ENCODE measurements around the gene KCMF1. TPM values are rescaled to one million over a fixed set of nuclear protein-coding genes. Genes with fewer than 3 reads are reported as not detected.

KCMF1 gene
- polyA plus RNA-seq, 2 of the 4 experiments (the other 2 are of a cell fraction): 77.8 to 221 TPM

DNA sequence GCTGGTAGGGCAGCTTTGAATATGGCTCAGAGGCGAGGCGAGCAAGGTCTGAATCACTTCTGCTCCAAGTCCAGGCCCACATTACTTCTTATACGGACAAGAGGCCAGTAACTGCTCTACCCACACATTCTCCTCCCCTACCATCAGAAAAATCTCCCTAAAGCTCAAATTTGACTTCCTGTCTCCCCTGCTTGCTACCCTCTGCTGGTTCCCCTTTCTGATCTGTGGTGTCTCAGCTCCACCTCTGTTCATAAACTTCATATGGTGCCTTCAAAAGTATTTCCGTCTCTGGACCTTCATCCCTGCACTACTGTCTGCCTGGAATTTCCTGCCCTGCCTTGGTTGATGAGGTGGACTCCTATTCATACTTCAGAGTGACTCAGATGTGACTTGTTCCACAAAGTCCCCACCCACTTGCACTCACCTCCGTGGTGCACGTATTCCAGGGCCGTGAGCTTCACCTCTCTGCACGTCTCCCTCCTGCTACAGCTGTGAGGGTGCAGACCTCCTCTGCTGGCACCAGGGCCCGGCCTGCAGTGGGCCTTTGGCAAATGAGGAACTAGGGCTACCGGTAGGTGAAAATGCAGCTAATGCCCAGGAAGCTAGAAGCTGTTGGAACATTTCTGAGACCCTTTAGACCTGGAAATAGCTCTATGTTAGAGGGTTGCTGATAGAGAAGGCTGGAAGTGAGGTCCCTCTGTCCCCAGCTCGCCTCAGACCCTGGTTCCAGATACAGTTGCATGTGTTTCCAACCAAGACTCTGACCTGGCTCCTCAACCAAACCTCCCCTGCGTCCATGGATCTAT lies 24.6 kb upstream of the KCMF1 start:
- DNase-seq (ENCODE audit: low read depth in 1 of 2, low spot score in 1 of 2) (peak; percentile 94 to 95), ATAC-seq (peak; percentile 93 to 94), FAIRE-seq (peak; percentile 73)
- H3K4me3 ChIP-seq: no peak overlapping the region
- 15% methylated on average over 12 of the region's 12 CpGs for WGBS (ENCODE audit: missing lambda C conversion rate)
- H3K27ac ChIP-seq: peak overlapping the region; percentile 84 to 88
- ChIA-PET CTCF (interaction anchor here (0.9 to 16.4 kb wide), 12 partner anchors 9 to 462 kb away, joined by 3 to 260 read pairs (median 4); partner anchors contain the start of gene KCMF1), POLR2A (interaction anchor here (0.8 to 2.6 kb wide), 6 partner anchors 9 to 26 kb away, joined by 3 to 30 read pairs (median 8); partner anchors contain the start of gene KCMF1)
- H3K9me3 ChIP-seq: no peaks in the 10 kb centered on the region
- H3K4me1 ChIP-seq: peaks cover 26% of the 10 kb centered on the region
- H3K4me2 ChIP-seq: peak overlapping the region; percentile 81
- TF ChIP-seq JUNB (IDR thresholded peaks at IDR 0.05): no peak
- TF ChIP-seq EHF (CRISPR knock-in tag; IDR thresholded peaks at IDR 0.05): no peak
- TF ChIP-seq CBX8 (IDR thresholded peaks at IDR 0.05): no peak
- TF ChIP-seq, protein P1, sequence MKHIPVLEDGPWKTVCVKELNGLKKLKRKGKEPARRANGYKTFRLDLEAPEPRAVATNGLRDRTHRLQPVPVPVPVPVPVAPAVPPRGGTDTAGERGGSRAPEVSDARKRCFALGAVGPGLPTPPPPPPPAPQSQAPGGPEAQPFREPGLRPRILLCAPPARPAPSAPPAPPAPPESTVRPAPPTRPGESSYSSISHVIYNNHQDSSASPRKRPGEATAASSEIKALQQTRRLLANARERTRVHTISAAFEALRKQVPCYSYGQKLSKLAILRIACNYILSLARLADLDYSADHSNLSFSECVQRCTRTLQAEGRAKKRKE (CRISPR knock-in tag; IDR thresholded peaks at IDR 0.05; ENCODE audit: low read depth): no peak
- no peak for TF ChIP-seq FOSB (CRISPR knock-in tag; IDR thresholded peaks at IDR 0.05)
- TF ChIP-seq RARB (CRISPR knock-in tag; IDR thresholded peaks at IDR 0.05): no peak
- no peak for TF ChIP-seq ZSCAN20 (CRISPR knock-in tag; IDR thresholded peaks at IDR 0.05)
- no peak for TF ChIP-seq MAFK (IDR thresholded peaks at IDR 0.05; ENCODE audit: partially characterized antibody)
- no peak for TF ChIP-seq ZFP36 (IDR thresholded peaks at IDR 0.05; ENCODE audit: borderline replicate concordance, partially characterized antibody)
- no peak for TF ChIP-seq NFE2L2 (conservative IDR thresholded peaks at IDR 0.05; ENCODE audit: low read length)
- no peak for TF ChIP-seq HDAC2 (IDR thresholded peaks at IDR 0.05)
- TF ChIP-seq SMC3 (IDR thresholded peaks at IDR 0.05): no peak
- TF ChIP-seq POLR2A (IDR thresholded peaks at IDR 0.05; ENCODE audit: low read length): peak; percentile 27
- TF ChIP-seq CEBPB (IDR thresholded peaks at IDR 0.05): no peak
- TF ChIP-seq, protein P2, sequence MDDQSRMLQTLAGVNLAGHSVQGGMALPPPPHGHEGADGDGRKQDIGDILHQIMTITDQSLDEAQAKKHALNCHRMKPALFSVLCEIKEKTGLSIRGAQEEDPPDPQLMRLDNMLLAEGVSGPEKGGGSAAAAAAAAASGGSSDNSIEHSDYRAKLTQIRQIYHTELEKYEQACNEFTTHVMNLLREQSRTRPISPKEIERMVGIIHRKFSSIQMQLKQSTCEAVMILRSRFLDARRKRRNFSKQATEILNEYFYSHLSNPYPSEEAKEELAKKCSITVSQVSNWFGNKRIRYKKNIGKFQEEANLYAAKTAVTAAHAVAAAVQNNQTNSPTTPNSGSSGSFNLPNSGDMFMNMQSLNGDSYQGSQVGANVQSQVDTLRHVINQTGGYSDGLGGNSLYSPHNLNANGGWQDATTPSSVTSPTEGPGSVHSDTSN (IDR thresholded peaks at IDR 0.05): no peak
- no peak for TF ChIP-seq FOXS1 (CRISPR knock-in tag; IDR thresholded peaks at IDR 0.05)
- TF ChIP-seq, protein P3, sequence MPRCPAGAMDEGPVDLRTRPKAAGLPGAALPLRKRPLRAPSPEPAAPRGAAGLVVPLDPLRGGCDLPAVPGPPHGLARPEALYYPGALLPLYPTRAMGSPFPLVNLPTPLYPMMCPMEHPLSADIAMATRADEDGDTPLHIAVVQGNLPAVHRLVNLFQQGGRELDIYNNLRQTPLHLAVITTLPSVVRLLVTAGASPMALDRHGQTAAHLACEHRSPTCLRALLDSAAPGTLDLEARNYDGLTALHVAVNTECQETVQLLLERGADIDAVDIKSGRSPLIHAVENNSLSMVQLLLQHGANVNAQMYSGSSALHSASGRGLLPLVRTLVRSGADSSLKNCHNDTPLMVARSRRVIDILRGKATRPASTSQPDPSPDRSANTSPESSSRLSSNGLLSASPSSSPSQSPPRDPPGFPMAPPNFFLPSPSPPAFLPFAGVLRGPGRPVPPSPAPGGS (IDR thresholded peaks at IDR 0.05): no peak
- TF ChIP-seq RFX5 (IDR thresholded peaks at IDR 0.05): no peak
- TF ChIP-seq JUN (IDR thresholded peaks at IDR 0.05): peak; percentile 38 to 44; a peak in 1 of 5 replicates
- TF ChIP-seq KDM5A (IDR thresholded peaks at IDR 0.05): no peak
- TF ChIP-seq EHMT2 (IDR thresholded peaks at IDR 0.05; ENCODE audit: low read depth): no peak
- TF ChIP-seq PHF8 (IDR thresholded peaks at IDR 0.05; ENCODE audit: borderline replicate concordance, low read depth): no peak
- TF ChIP-seq, protein P4, sequence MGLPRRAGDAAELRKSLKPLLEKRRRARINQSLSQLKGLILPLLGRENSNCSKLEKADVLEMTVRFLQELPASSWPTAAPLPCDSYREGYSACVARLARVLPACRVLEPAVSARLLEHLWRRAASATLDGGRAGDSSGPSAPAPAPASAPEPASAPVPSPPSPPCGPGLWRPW (IDR thresholded peaks at IDR 0.05): no peak
- TF ChIP-seq, protein P5, sequence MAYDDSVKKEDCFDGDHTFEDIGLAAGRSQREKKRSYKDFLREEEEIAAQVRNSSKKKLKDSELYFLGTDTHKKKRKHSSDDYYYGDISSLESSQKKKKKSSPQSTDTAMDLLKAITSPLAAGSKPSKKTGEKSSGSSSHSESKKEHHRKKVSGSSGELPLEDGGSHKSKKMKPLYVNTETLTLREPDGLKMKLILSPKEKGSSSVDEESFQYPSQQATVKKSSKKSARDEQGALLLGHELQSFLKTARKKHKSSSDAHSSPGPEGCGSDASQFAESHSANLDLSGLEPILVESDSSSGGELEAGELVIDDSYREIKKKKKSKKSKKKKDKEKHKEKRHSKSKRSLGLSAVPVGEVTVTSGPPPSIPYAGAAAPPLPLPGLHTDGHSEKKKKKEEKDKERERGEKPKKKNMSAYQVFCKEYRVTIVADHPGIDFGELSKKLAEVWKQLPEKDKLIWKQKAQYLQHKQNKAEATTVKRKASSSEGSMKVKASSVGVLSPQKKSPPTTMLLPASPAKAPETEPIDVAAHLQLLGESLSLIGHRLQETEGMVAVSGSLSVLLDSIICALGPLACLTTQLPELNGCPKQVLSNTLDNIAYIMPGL (CRISPR knock-in tag; IDR thresholded peaks at IDR 0.05; ENCODE audit: borderline replicate concordance): no peak
- TF ChIP-seq TP53 (CRISPR knock-in tag; IDR thresholded peaks at IDR 0.05): no peak
- TF ChIP-seq CTCF (IDR thresholded peaks at IDR 0.05): no peak
- no peak for TF ChIP-seq HEYL (CRISPR knock-in tag; IDR thresholded peaks at IDR 0.05)
- 0 out of 2 replicates have a peak, but pooled peaks have one; percentile 48 for TF ChIP-seq FOSL2 (IDR thresholded peaks at IDR 0.05)
- TF ChIP-seq FOSL2 (CRISPR knock-in tag; IDR thresholded peaks at IDR 0.05): peak; percentile 85
- no peak for TF ChIP-seq USF2 (IDR thresholded peaks at IDR 0.05)
- TF ChIP-seq MAX (IDR thresholded peaks at IDR 0.05): peak; percentile 72
- TF ChIP-seq ZC3H11A (IDR thresholded peaks at IDR 0.05): no peak
- no peak for TF ChIP-seq POLR2AphosphoS2 (conservative IDR thresholded peaks at IDR 0.05; ENCODE audit: low read length)
- TF ChIP-seq GATA3 (IDR thresholded peaks at IDR 0.05; ENCODE audit: borderline replicate concordance): no peak
- peak in 1 of 2 experiments; percentile 1; a peak in 1 of 5 replicates for TF ChIP-seq RAD21 (conservative IDR thresholded peaks at IDR 0.05 in 1 of 2, IDR thresholded peaks at IDR 0.05 in 1 of 2)
